Spleen (tissue), 7 donors: ENCODE measurements around the gene MAEA.
A peak's percentile ranks its signal among the peaks of the same experiment; 100 is the strongest.

Experiments
- CTCF ChIP-seq, 11 experiments: fragments of 200-600 bp in 7 of 11; fragments of 450-650 bp in 4 of 11; sonication (generic) in 4 of 11; IDR thresholded peaks in 8 of 11; conservative IDR thresholded peaks in 3 of 11; 1 replicate in 7 of 11; 2 replicates in 4 of 11; pipeline versions ENCODE4 v1.4.0 to v1.8.0; 2016 to 2021; ENCODE audit warnings: antibody characterized with exemption in 11 of 11, inconsistent platforms in 4 of 11, mild to moderate bottlenecking in 1 of 11
- POLR2A ChIP-seq, 3 donors: fragments of 450-650 bp; IDR thresholded peaks; one replicate each; pipeline ENCODE4 v1.5.1; 2017; ENCODE audit warnings: antibody characterized with exemption in 3 of 3, mild to moderate bottlenecking in 1 of 3
- POLR2AphosphoS5 ChIP-seq, 3 donors: sonication (generic); formaldehyde crosslinking; IDR thresholded peaks; one replicate each; pipeline ENCODE4 v1.5.1; 2017; ENCODE audit warnings: antibody characterized with exemption in 3 of 3
- donor health status: DM: no; HTN: no; CAD: no; lungs with moderate emphysema.
- donor health status: DM: no; HTN: no; CAD: no.
- donor health status: DM: no; HTN: no; CAD: no.

- TF ChIP-seq POLR2AphosphoS5 (IDR thresholded peaks at IDR 0.05) (peak in 1 of 3 donors; percentile 17), CTCF (IDR thresholded peaks at IDR 0.05 in 8 of 11, conservative IDR thresholded peaks at IDR 0.05 in 3 of 11) (no peak), POLR2A (IDR thresholded peaks at IDR 0.05) (no peak)
Observed at GRCh38 chr4:1368421-1369090, 78.9 kb downstream of the MAEA start.
